Measurements from ENCODE around the gene PPP1R12B. TPM values are rescaled to one million over a fixed set of nuclear protein-coding genes. Genes with fewer than 3 reads are reported as not detected.
"Not testable (repeated sequence)": the region's sequence is repeated elsewhere in the genome, so short reads cannot be mapped to it uniquely, and the experiment has no call there.

PPP1R12B gene
- total RNA-seq, 2 experiments from 2014 or later = 26.9 to 27.7 TPM

- H3K9me3 Mint-ChIP-seq; H3K4me1 Mint-ChIP-seq; H3K27me3 Mint-ChIP-seq; DNase-seq; ATAC-seq (ENCODE audit: low read depth); POLR2A ChIA-PET; H3K4me3 Mint-ChIP-seq; H3K27ac Mint-ChIP-seq; H3K36me3 Mint-ChIP-seq: not testable (repeated sequence)
Measured at GRCh38 chr1:202582350-202582749, 233.9 kb downstream of the PPP1R12B start.

DNA sequence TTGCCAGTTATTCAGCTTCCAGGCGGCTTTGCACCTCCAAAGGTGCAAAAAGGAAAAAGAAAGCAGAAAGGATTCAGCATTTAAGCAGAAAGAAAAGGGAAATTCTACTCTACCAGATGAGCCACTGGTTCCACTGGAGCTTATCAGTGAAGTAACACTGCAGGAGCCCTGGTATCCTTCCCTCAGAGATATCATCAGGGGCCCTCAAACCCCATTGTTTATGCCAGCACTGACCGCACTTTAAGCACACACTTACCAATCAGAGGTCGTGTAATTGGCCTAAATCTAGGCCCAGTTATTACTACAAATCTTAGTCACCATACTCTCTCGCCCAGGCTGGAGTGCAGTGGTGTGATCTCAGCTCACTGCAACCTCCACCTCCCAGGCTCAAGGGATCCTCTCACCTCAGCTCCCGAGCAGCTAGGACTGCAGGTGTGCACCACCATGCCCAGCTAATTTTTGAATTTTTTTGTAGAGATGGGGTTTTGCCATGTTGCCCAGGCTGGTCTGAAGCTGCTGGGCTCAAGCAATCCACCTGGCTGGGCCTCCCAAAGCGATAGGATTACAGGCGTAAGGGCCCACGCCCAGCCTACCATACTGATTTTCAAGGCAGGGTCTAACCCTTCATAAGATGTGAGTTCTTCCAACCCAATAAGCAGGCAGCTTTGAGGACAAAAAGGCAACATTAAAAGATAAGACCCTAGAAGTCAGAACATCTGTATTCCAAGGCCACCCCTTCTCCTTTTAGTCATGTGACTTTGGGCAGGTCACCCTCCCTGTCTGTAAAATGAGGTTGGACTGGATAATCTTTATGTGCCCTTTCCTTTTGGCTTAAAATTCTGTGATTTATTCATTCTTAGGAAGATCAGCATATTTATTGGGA is 236.4 kb downstream of the PPP1R12B start:
- POLR2A ChIA-PET = no interaction called here
- H3K4me1 Mint-ChIP-seq = peaks cover 8% of the 10 kb centered on the region
- ATAC-seq (ENCODE audit: low read depth) = no peak
- no peaks in the 10 kb centered on the region for H3K9me3 Mint-ChIP-seq
- no peak overlapping the region for H3K27ac Mint-ChIP-seq
- H3K36me3 Mint-ChIP-seq = peaks cover 2% of the 10 kb centered on the region
- no peaks in the 10 kb centered on the region for H3K27me3 Mint-ChIP-seq
- H3K4me3 Mint-ChIP-seq = no peak overlapping the region
- no peak for DNase-seq

DNA sequence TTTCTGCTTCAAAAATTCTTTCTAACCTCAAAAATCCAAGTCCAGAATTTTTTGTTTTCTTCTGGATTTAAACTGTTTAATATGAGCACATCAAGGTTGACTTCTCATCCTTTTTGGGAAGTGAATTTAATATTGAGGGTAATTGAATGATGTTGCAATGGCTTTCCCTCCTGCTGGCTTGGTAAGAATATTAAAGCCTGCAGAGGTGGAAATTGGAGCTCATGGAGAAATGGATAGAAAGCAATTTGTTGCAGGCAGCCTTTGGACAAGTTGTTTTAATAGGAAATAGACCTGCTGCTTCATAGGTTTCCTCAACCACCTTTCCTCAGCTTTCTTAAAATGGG is 237.1 kb downstream of the PPP1R12B start:
- ATAC-seq (ENCODE audit: low read depth) (no peak), DNase-seq (no peak)
- Mint-ChIP-seq H3K9me3 (no peaks in the 10 kb centered on the region), H3K4me1 (peaks cover 8% of the 10 kb centered on the region), H3K36me3 (peaks cover 2% of the 10 kb centered on the region), H3K27me3 (no peaks in the 10 kb centered on the region), H3K27ac (no peak overlapping the region), H3K4me3 (no peak overlapping the region)
- POLR2A ChIA-PET = no interaction called here

DNA sequence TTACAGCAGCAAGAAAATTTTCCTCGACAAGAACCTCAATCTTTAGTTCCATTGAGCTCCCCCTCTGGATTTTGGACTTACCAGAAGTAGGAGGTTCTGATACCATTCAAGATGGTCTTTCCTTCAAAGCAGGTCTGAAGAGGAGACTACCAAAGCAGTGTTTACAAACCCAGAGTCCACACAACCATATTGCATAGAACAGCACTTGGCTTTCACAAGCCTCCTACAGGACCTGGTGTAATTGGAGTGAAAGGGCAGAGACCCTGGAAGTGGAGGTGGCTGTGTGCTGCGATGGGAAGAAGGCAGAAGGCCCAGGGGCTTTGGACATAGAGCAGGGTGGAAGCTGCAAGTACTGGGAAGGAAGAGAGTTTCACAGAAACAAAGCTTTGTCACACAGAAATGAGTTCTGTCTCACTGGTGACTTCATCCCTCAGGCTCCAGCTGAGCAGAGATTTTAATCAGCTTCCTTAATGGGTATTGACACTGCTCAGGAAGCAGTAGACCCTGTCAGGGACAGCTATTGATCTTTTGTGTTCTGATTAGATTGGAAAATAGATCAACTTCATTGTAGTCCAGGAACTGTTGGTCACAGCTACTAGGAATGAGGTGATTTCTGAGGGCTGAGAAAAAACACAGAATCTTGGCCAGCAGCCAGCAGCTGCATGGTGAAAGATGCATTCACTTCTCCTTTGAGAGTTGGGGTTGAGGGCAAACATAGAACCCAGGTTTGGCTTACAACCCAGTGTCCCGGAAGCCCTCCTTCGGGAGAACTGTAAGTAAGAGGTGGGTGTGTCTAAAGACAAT is 237.7 kb downstream of the PPP1R12B start:
- ATAC-seq (ENCODE audit: low read depth) (no peak), DNase-seq (no peak)
- Mint-ChIP-seq H3K4me1 (peaks cover 8% of the 10 kb centered on the region), H3K27ac (no peak overlapping the region), H3K36me3 (peaks cover 2% of the 10 kb centered on the region), H3K9me3 (no peaks in the 10 kb centered on the region), H3K4me3 (no peak overlapping the region), H3K27me3 (no peaks in the 10 kb centered on the region)
- POLR2A ChIA-PET = no interaction called here

- Mint-ChIP-seq H3K4me1 (peaks cover 8% of the 10 kb centered on the region), H3K27me3 (no peaks in the 10 kb centered on the region), H3K27ac (no peak overlapping the region), H3K36me3 (no peaks in the 10 kb centered on the region), H3K9me3 (no peaks in the 10 kb centered on the region), H3K4me3 (no peak overlapping the region)
- POLR2A ChIA-PET = no interaction called here
- no peak for DNase-seq
- no peak for ATAC-seq (ENCODE audit: low read depth)
Measured at GRCh38 chr1:202586871-202587270, 238.4 kb downstream of the PPP1R12B start.

GRCh38 chr1:202587859-202588485 is 239.5 kb downstream of the PPP1R12B start:
- no peak overlapping the region for H3K27ac Mint-ChIP-seq
- ATAC-seq (ENCODE audit: low read depth) = no peak

DNA sequence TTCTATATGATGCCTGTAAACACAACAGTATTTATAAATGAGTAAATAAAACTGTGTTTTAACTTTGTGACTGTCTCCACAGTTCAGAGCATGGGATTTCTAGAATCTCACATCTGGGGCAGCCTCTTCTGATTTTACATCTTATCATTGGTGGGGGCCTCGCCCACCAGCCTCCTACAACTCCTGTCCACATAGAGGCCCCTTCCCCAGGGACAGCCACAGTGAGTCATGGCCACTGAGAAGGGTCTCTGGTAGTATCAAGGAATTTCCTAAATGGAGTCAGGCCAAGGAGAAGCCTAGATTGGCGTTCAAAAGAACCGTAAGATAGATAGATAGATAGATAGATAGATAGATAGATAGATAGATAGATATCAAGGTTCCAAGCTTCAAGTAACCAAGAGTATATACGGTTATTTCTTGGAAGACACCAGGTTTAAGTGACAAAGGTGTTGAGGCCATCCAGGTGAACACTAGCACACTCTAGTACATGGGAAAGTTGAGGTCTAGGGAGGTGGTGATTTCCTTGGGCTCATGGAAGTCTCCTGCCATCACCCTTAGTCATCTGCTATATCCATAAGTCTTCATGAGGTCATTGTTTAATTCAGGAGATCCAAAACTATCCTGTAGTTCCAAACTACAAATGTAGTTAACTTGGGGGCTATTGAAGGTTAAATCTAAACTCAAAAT is 240.1 kb downstream of the PPP1R12B start:
- no peak overlapping the region for H3K4me3 Mint-ChIP-seq
- no peaks in the 10 kb centered on the region for H3K36me3 Mint-ChIP-seq
- ATAC-seq (ENCODE audit: low read depth) = no peak
- POLR2A ChIA-PET = no interaction called here
- peaks cover 8% of the 10 kb centered on the region for H3K4me1 Mint-ChIP-seq
- no peak overlapping the region for H3K27ac Mint-ChIP-seq
- no peaks in the 10 kb centered on the region for H3K27me3 Mint-ChIP-seq
- DNase-seq = no peak
- no peaks in the 10 kb centered on the region for H3K9me3 Mint-ChIP-seq

More at GRCh38 chr1:202587859-202588485, 239.5 kb downstream of the PPP1R12B start:
- H3K4me1 Mint-ChIP-seq = peaks cover 8% of the 10 kb centered on the region
- no peak overlapping the region for H3K4me3 Mint-ChIP-seq
- POLR2A ChIA-PET = no interaction called here
- no peaks in the 10 kb centered on the region for H3K27me3 Mint-ChIP-seq
- no peak for DNase-seq
- no peaks in the 10 kb centered on the region for H3K9me3 Mint-ChIP-seq
- H3K36me3 Mint-ChIP-seq = no peaks in the 10 kb centered on the region

- Mint-ChIP-seq H3K36me3 (no peaks in the 10 kb centered on the region), H3K27ac (no peak overlapping the region), H3K4me1 (peaks cover 8% of the 10 kb centered on the region), H3K9me3 (no peaks in the 10 kb centered on the region), H3K4me3 (no peak overlapping the region), H3K27me3 (no peaks in the 10 kb centered on the region)
- POLR2A ChIA-PET = no interaction called here
- no peak for ATAC-seq (ENCODE audit: low read depth)
- no peak for DNase-seq
Measured at GRCh38 chr1:202589190-202589930, 240.9 kb downstream of the PPP1R12B start.

GRCh38 chr1:202590126-202590525 is 241.6 kb downstream of the PPP1R12B start:
- H3K4me1 Mint-ChIP-seq = peaks cover 8% of the 10 kb centered on the region
- no peak overlapping the region for H3K27ac Mint-ChIP-seq
- POLR2A ChIA-PET = no interaction called here
- no peaks in the 10 kb centered on the region for H3K36me3 Mint-ChIP-seq
- H3K27me3 Mint-ChIP-seq = no peaks in the 10 kb centered on the region
- ATAC-seq (ENCODE audit: low read depth) (no peak), DNase-seq (no peak)
- no peaks in the 10 kb centered on the region for H3K9me3 Mint-ChIP-seq
- no peak overlapping the region for H3K4me3 Mint-ChIP-seq

DNA sequence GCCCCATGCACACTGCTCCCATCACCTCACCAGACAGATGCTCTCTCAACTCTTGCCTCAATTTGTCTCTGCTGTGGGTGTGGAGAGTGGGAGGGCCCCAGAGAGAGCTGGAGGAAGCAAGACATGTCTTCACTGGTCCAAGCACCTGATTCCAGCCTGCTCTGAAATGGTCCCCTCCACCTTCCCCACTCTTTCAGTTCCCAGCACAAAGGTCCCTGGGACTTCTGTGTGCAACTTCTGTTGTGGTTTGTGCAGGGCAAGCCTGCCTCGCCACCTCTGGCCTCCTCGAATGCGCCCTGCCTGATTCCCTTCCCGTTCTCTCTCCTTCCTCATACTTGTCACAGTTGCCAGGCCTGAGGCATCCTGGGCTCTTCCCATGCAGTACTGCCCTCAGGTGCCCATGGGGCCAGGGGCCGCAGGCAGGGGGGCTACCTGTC is 242.5 kb downstream of the PPP1R12B start:
- no peak for DNase-seq
- H3K36me3 Mint-ChIP-seq = no peaks in the 10 kb centered on the region
- no peak overlapping the region for H3K4me3 Mint-ChIP-seq
- H3K27me3 Mint-ChIP-seq = no peaks in the 10 kb centered on the region
- ATAC-seq (ENCODE audit: low read depth) = no peak
- peaks cover 8% of the 10 kb centered on the region for H3K4me1 Mint-ChIP-seq
- H3K27ac Mint-ChIP-seq = peak overlapping the region; percentile 12
- no peaks in the 10 kb centered on the region for H3K9me3 Mint-ChIP-seq
- POLR2A ChIA-PET = no interaction called here

DNA sequence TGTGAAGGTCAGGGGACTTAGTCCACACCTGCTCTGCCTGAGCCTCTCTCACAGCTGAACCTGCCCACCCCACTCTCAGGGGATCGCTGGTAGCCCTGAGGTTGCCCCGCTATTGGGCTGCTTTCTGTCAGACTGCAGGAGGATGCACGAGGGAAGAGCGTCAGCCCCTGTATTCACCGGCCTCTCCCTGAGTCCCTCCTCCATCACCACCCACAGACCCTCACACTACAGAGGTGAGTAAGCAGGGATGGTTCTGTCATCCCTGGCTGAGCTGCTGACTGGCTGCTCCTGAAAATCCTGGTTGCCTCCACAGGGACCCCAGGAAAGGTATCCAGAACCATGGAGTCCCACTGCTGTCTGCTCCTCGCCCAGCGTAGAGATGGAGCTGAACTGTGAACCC is 243.0 kb downstream of the PPP1R12B start:
- POLR2A ChIA-PET = no interaction called here
- ATAC-seq (ENCODE audit: low read depth) = no peak
- no peak overlapping the region for H3K4me3 Mint-ChIP-seq
- no peaks in the 10 kb centered on the region for H3K27me3 Mint-ChIP-seq
- no peak overlapping the region for H3K27ac Mint-ChIP-seq
- H3K9me3 Mint-ChIP-seq = no peaks in the 10 kb centered on the region
- no peak for DNase-seq
- H3K4me1 Mint-ChIP-seq = peaks cover 3% of the 10 kb centered on the region
- no peaks in the 10 kb centered on the region for H3K36me3 Mint-ChIP-seq

- Mint-ChIP-seq H3K4me1 (peaks cover 2% of the 10 kb centered on the region), H3K36me3 (no peaks in the 10 kb centered on the region), H3K27ac (no peak overlapping the region), H3K4me3 (no peak overlapping the region), H3K27me3 (no peaks in the 10 kb centered on the region), H3K9me3 (no peaks in the 10 kb centered on the region)
- POLR2A ChIA-PET = no interaction called here
- no peak for DNase-seq
- ATAC-seq (ENCODE audit: low read depth) = no peak
Measured at GRCh38 chr1:202592146-202592545, 243.6 kb downstream of the PPP1R12B start.

DNA sequence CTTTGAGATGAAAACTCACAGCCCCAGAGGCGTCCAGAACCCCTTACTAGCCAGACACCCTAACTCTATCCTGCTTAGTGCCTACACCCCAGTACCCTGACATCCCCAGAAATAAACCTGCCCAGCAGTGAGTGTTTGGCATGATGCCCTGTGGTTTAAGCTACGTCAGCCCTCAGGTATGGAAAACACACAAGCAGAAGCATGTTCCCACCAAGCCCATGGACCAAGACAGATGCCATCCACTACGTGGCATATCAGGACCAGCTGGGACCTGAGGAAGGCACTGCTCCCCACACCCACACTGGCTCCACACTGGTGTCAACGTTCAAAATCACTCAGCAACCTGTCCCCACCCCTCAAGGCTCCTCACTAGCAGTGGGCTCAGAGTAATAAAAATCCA is 245.3 kb downstream of the PPP1R12B start:
- Mint-ChIP-seq H3K4me1 (no peaks in the 10 kb centered on the region), H3K4me3 (no peak overlapping the region), H3K36me3 (no peaks in the 10 kb centered on the region), H3K9me3 (no peaks in the 10 kb centered on the region), H3K27ac (no peak overlapping the region), H3K27me3 (no peaks in the 10 kb centered on the region)
- DNase-seq (no peak), ATAC-seq (ENCODE audit: low read depth) (no peak)
- POLR2A ChIA-PET = no interaction called here

Measured in activated naive CD8-positive, alpha-beta T cell treated with anti-CD3 and anti-CD28 coated beads, Interleukin-2, amount 10 ng/mL, durations not matched to agents 7 days and 5 days (primary cell).